Muscle layer of colon (tissue), 2 donors: ENCODE data around the gene ZNRD2.

Experiments used
- H3K27ac ChIP-seq: one replicate; pipeline ENCODE4 v1.7.0; 2013; ENCODE audit warnings: low read depth, mild to moderate bottlenecking, low read length, moderate library complexity
- H3K27me3 ChIP-seq, 2 donors: one replicate each; pipeline ENCODE4 v1.7.0; 2013; ENCODE audit warnings: low read length in 2 of 2, mild to moderate bottlenecking in 2 of 2; ENCODE audit not compliant: insufficient read depth in 2 of 2, control insufficient read depth in 1 of 2
- H3K36me3 ChIP-seq: one replicate; pipeline ENCODE4 v1.7.0; 2013; ENCODE audit warnings: mild to moderate bottlenecking, low read length; ENCODE audit not compliant: insufficient read depth
- H3K4me1 ChIP-seq: one replicate; pipeline ENCODE4 v1.7.0; 2013; ENCODE audit warnings: mild to moderate bottlenecking, low read length; ENCODE audit not compliant: insufficient read depth
- H3K4me3 ChIP-seq, 2 donors: one replicate each; pipeline ENCODE4 v1.7.0; 2013; ENCODE audit warnings: low read length in 2 of 2, low read depth in 1 of 2, mild to moderate bottlenecking in 1 of 2, moderate library complexity in 1 of 2
- H3K9ac ChIP-seq: one replicate; pipeline ENCODE4 v1.7.0; 2013; ENCODE audit warnings: low read length
- H3K9me3 ChIP-seq: one replicate; pipeline ENCODE4 v1.7.0; 2013; ENCODE audit warnings: mild to moderate bottlenecking, low read length
- donor health status: abdominal sarcoma.
- donor health status: Adenocarcinoma of cecum.

ZNRD2 gene

DNA sequence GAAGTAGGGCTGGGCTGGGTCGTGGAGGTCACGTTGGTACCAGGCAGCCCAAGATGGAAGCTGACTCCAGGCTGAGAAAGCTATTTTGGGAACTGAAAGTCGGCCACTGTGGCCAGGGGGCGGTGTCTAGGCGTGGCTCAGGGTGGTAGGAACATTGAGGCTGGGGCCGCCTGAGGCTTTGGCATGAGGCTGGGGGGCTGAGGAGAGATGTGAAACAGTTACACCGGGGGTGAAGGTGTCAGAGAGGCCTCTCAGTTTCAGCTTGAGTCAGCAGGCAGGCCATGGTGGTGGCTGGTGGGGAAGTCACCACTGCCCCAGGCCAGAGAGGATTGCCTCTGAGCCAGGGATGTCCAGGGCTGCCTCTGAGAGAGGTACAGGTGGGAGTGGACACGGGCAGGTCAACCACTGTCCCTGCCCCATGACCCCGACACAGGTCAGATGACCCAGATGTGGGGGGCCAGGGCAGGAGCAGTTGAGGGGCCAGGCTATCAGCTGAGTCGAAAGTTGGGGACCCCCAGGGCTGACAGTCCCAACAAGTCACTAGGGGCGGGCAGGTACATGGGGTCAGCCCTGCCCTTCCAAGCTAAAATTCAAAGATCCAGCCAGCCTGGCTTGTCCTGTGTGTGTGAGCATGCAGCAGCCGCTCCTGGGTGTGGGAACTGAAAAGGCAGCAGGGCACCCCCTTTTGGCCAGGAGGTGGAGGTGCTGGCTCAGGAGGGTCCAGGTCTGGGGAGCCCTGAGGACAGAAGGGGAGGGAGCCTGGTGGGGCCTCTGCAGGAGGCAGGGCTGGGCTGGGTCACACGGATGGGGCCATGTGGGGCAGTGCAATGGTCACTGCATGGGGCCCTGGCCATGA, 18.1 kb downstream of the ZNRD2 start:
- Histone ChIP-seq H3K27me3 (no peaks in the 10 kb centered on the region), H3K9me3 (no peaks in the 10 kb centered on the region), H3K27ac (peak overlapping the region; percentile 48), H3K4me3 (no peak overlapping the region), H3K4me1 (peaks cover 51% of the 10 kb centered on the region), H3K9ac (peak overlapping the region; percentile 13), H3K36me3 (peaks cover 41% of the 10 kb centered on the region)

DNA sequence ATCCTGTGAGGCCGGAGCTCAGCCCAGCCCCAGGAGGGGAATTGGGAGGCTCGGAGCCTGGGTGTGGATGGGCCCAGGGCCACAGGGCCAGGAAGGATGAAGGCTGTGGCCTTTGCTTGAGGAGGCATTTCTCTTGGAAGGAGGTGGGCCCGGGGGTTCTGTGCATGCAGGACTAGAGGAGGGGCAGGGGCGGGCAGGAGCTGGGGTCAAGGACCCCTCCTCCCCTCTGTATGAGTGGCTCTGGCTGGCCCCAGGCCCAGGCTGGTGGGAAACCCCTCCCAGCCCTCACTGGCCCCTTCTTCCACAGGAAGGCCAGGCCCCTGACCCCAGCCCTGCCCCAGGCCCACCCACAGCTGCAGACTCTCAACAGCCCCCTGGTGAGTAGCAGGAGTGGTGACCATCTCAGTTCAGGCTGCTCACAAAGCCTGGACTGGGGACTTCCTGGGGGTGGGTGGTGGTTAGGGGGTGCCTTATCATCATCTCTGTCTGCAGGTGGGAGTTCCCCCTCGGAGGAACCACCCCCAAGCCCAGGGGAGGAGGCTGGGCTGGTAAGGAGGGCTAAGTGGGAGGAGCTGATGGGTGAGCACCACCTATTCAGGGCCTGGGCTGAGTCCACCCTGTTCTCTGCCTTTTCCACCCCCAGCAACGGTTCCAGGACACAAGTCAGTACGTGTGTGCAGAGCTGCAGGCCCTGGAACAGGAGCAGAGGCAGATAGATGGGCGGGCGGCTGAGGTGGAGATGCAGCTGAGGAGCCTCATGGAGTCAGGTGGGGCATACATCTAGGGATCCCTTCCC, 19.4 kb downstream of the ZNRD2 start:
- H3K9me3 ChIP-seq, result no peaks in the 10 kb centered on the region
- H3K9ac ChIP-seq, result no peak overlapping the region
- peaks cover 54% of the 10 kb centered on the region for H3K4me1 ChIP-seq
- no peaks in the 10 kb centered on the region for H3K27me3 ChIP-seq
- no peak overlapping the region for H3K27ac ChIP-seq
- H3K36me3 ChIP-seq, result peaks cover 29% of the 10 kb centered on the region
- no peak overlapping the region for H3K4me3 ChIP-seq

DNA sequence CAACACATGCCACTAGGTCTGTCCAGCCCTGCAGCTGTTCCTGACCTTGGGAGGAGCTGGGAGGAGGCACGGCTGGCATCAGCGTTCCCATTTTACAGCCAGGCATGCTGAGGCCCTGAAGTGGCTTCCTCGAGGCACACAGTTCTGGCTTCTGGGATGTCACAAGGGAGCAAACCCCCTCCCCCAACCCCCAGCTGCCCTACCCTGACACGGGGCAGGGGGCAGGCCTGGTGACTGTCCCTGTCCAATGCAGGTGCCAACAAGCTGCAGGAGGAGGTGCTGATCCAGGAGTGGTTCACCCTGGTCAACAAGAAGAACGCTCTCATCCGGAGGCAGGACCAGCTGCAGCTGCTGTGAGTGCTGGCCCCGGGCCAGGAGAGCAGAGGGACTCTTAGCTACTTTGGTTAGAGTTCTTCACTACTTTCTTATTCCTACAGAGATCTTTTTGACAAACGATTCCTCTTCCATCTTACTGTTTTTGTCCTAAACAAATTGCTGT, 20.0 kb downstream of the ZNRD2 start:
- H3K9me3 ChIP-seq, result no peaks in the 10 kb centered on the region
- H3K4me1 ChIP-seq, result peaks cover 55% of the 10 kb centered on the region
- peaks cover 27% of the 10 kb centered on the region for H3K36me3 ChIP-seq
- no peaks in the 10 kb centered on the region for H3K27me3 ChIP-seq
- no peak overlapping the region for H3K4me3 ChIP-seq
- H3K9ac ChIP-seq, result no peak overlapping the region
- H3K27ac ChIP-seq, result no peak overlapping the region

DNA sequence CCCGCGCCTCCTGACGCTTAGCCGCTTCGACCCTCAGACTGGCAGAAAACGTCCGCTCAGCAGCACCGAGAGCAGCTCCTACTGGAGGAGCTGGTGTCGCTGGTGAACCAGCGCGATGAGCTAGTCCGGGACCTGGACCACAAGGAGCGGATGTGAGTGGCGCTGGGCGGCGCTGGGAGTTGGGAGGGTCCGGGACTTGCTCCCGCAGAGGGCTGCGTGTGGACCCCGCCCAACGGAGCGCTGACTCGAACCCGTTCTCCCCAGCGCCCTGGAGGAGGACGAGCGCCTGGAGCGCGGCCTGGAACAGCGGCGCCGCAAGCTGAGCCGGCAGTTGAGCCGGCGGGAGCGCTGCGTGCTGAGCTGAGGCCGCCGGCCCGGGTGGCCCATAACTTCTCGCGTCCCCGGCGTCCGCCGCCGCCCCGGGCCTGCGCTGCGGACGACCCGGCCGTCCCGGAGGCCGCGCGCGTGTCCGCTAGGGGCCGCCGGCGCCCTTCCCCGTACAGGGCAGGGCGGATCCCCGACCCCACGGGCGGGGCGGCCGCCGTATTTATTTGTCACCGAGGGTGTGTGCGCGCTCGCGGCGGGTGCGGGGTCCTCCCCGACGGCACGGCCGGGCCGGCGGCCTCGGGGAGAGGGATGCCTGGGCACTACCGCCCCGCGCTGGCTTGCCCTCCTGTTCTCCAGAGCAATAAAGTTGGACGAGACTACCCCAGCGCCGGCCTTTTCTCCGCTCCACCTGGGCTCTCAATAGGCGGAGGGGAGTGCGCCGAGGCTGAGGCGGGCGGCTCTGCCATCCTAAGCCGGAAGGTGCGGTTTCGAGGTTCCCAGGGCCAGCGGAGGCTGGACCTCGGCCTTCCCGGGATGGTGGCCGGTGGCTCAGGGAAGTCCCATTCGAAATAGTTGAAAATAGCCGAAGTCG, 21.9 kb downstream of the ZNRD2 start:
- H3K36me3 ChIP-seq, result peaks cover 16% of the 10 kb centered on the region
- no peaks in the 10 kb centered on the region for H3K27me3 ChIP-seq
- H3K9ac ChIP-seq, result no peak overlapping the region
- no peaks in the 10 kb centered on the region for H3K9me3 ChIP-seq
- no peak overlapping the region for H3K4me3 ChIP-seq
- peak overlapping the region; percentile 60 for H3K27ac ChIP-seq
- H3K4me1 ChIP-seq, result peaks cover 38% of the 10 kb centered on the region

DNA sequence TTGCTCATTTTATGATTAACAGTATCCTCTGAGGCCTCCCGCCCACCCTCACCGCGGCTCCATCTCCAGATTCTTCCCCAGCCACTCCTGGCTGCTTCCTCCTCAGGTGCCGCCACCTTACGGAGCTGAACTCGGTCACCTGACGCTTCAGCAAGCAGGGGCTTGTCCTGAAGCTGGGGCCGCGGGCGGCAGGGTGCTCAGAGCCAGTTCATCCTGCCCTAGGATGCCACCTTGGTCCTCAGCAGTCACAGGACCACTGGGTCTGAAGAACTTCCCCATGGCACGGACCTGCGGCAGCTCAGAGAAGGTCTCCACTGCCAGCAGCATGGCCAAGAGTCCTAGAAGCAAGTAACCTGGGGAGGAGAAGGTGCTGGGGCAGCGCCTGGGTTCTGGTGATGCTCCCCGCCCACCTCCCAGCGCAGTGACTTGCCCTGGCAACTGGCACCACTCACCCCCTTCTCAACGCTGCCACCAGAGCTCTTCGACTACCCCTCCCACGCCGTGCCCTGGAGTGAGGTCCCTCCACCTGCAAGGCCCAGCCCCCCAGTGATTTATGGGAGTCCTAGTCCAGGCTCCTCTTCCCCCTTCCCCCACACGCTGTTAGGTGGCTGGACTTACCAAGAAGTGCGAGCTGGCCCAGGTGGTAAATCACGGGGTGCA, 22.7 kb downstream of the ZNRD2 start:
- H3K36me3 ChIP-seq, result peaks cover 23% of the 10 kb centered on the region
- H3K4me3 ChIP-seq, result no peak overlapping the region
- no peaks in the 10 kb centered on the region for H3K9me3 ChIP-seq
- no peaks in the 10 kb centered on the region for H3K27me3 ChIP-seq
- H3K27ac ChIP-seq, result peak overlapping the region; percentile 60
- H3K9ac ChIP-seq, result no peak overlapping the region
- peaks cover 30% of the 10 kb centered on the region for H3K4me1 ChIP-seq

DNA sequence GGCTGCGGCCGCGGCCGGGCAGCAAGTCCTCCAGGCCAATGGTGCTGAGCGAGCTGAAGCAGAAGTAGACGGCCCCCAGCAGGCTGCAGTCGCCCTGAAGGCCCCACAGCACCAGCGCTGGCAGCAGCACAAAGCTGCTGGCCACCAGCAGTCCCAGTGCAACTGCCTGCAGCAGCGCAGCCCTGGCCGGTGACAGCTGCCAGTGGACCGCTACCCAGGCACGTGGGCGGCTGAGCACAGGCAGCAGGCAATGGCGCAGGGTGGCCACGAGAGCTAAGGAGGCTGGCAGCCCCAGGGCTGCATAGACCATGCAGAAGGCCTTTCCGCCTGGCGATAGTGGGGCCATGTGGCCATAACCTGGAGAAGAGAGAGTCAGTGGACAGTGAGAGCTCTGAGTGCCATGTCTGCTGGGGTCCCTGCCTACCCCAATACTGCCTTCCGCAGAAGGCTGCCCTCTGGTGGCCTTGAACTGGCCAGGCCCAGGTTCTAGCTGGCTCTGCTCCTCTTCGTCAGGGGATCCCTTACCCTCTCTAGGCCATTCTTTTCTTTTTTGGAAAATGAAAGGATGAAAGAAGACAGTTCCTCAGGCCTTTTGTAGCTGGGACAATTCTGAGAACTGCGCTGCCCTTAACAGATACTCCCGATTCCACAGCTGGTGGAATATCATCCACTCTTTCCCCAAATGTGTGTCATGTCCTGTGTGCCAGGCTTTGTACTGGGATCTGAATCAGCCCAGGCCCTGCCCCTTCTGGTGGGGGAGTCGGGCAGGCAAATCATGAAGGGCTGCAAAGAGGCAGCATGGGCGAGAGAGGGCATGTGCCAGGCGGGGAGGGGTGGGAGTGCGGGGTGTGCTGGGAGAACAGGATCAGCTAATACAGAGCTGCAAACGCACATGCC, 23.5 kb downstream of the ZNRD2 start:
- peaks cover 31% of the 10 kb centered on the region for H3K36me3 ChIP-seq
- no peak overlapping the region for H3K4me3 ChIP-seq
- peak overlapping the region; percentile 60 for H3K27ac ChIP-seq
- H3K9me3 ChIP-seq, result no peaks in the 10 kb centered on the region
- H3K27me3 ChIP-seq, result no peaks in the 10 kb centered on the region
- H3K4me1 ChIP-seq, result peaks cover 22% of the 10 kb centered on the region
- H3K9ac ChIP-seq, result no peak overlapping the region

DNA sequence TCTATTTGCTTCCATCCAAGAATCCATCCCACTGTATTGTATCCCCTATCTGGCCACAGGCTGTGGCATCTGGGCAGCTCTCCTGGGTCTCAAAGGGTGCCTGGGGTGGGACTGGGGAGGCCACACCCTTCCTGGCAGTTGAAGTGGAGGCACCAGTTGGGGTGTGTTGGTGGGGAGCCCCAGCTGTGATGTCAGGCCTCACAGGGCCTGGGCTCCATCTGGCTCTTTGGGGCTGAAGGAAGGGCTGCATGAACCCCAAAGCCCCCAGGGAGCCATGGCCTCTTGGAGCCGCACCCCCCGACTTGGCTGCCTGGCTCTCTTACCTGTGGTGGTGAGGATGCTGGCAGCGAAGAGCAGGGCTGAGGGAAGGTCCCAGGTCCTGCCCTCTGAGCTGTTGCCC, 24.9 kb downstream of the ZNRD2 start:
- no peak overlapping the region for H3K9ac ChIP-seq
- no peak overlapping the region for H3K27ac ChIP-seq
- no peaks in the 10 kb centered on the region for H3K27me3 ChIP-seq
- H3K9me3 ChIP-seq, result no peaks in the 10 kb centered on the region
- H3K4me1 ChIP-seq, result peaks cover 21% of the 10 kb centered on the region
- H3K4me3 ChIP-seq, result no peak overlapping the region
- H3K36me3 ChIP-seq, result peaks cover 34% of the 10 kb centered on the region

DNA sequence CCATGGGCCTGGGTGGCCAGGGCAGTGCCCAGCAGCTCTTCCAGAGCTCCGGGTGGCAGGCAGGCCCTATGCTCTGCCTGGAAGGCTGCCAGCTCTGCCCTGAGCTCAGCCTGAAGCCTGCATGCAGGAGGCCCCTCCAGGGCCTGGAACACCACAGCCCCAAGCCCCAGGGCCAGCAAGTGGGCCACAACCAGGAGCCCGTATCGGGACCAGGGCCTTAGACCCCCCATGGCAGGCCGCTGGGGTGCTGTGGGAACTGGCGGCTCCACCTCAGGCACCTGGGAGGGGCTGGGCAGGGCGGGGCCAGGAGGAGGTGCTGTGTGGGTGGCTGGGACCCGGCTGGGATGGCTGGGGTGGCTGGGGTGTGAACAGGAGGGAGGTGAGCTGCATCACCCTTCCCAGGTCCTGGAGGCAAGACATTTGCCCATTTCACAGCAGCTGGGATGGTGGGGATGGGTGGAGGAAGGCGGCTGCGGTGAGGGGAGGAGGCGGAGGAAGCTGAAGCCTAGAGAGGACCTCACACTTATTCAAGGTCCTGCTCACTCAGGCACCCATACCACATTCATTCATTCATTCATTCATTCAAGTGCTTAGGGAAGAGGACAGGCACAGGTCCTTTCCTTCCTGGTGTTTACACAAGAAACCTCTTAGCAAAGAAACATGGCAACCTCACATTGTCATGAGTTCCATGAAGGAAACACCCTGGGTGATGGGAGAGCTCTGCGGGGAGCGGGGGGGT, 25.4 kb downstream of the ZNRD2 start, which contains the start of gene KCNK7:
Gene KCNK7 (minus strand): TSS at position 258 of the 739 bp plus-strand sequence. CDS start 28 bp downstream, at position 230.
- Histone ChIP-seq H3K27ac (no peak within 1 kb of the TSS), H3K4me3 (no peak within 1 kb of the TSS), H3K9ac (no peak within 1 kb of the TSS), H3K4me1 (peaks cover 21% of the 10 kb centered on the region), H3K9me3 (no peaks in the 10 kb centered on the region), H3K27me3 (no peaks in the 10 kb centered on the region), H3K36me3 (peaks cover 32% of the 10 kb centered on the region)

DNA sequence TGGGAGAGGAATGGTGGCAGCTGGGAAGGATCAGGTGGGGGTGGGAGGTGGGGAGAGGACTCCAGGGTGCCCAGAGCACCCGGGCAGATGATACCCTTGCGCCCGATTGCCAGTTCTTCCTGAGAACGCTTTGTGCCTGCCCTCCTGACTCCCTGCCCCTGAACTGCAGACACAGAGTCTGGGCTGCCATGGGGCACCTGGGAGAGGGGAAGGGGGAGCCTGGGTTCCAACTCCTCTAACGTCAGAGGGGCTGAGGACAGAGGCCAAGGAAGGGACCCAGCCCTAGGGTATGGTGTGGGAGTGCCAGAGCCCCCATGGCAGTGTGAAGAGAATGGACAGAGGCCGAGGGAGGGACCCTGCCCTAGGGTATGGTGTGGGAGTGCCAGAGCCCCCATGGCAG, 26.2 kb downstream of the ZNRD2 start:
- no peak overlapping the region for H3K27ac ChIP-seq

More for the DNA sequence above, 26.2 kb downstream of the ZNRD2 start:
- Histone ChIP-seq H3K36me3 (peaks cover 32% of the 10 kb centered on the region), H3K4me3 (no peak overlapping the region), H3K27me3 (no peaks in the 10 kb centered on the region), H3K9me3 (no peaks in the 10 kb centered on the region), H3K9ac (no peak overlapping the region), H3K4me1 (peaks cover 21% of the 10 kb centered on the region)
